Activated CD4-positive, alpha-beta T cell treated with anti-CD3 and anti-CD28 coated beads, Interleukin-2, amount 50 U/mL, for 16 hours (primary cell): ENCODE measurements around the gene GPR25.
A peak's percentile ranks its signal among the peaks of the same experiment; 100 is the strongest.

ENCODE experiments used
- DNase-seq: peaks from one replicate; pipeline ENCODE4 v3.0.0-alpha.2; 2020

Gene GPR25, protein sequence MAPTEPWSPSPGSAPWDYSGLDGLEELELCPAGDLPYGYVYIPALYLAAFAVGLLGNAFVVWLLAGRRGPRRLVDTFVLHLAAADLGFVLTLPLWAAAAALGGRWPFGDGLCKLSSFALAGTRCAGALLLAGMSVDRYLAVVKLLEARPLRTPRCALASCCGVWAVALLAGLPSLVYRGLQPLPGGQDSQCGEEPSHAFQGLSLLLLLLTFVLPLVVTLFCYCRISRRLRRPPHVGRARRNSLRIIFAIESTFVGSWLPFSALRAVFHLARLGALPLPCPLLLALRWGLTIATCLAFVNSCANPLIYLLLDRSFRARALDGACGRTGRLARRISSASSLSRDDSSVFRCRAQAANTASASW

DNA sequence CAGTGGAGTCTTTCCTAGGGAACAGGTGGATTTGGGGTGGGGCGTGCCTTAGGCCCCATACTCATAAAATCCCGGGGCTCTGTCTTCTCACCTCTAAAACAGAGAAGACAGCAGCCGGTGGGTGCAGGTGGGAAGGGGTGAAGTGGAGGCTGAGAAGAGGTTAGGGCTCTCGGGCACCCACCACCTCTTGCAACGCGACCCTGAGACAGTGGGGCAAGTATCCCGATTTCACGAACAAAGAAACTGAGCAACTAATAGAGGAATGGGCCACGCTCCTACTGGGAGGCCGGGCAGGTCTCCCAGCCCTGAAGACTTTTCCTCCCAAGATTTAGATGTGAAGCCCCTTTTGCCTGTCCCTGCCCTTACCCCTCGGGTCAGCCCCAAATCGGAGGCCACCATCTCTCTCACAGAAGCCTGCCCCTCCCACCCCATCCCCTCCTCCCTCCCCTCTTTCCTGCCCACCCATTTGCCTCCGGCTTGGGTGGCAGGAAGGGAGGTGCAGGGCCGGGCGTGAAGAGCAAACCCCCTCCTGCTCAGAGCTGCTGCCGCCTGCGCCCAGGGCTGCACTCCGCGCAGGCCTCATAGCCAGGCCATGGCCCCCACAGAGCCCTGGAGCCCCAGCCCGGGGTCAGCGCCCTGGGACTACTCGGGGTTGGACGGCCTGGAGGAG lies at the start of gene GPR25:
GPR25 (plus strand) TSS at position 536 of the 670 bp plus-strand sequence; CDS start at position 593, 57 bp downstream.
- no peak for DNase-seq

DNA sequence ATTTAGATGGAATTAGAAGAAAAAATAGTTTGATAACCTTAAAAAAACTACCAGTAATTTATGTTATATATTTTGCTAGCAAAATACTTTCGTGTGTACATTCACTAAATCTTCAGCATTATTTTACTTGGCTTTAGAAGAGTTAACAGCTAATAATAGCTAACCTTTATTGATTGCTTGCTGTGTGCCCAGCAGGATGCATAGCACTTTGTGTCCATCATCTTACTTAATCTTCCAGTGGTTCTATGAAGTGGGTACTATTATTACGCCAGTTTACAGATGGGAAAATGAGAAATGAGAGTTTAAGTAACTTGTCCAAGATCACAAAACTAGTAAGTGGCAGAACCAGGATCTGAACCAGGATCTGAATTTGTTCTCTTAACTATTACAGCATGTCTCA lies 41.7 kb upstream of the GPR25 start:
- DNase-seq = no peak

DNA sequence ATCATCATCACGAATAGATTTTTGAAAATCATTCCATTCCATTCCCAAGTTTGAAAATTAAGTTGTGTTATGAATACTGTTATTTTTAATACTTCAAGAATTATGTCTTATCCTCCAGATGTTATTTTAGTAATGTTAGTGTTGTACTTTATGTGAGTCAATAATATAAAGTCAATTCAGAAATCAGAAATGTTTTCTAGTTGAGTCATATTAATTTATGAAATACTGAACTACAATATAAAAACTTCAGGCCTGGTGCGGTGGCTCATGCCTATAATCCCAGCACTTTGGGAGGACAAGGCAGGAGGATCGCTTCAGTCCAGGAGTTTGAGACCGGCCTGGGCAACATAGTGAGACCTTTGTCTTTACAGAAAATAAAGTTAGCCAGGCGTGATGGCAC lies 38.4 kb upstream of the GPR25 start:
- no peak for DNase-seq

DNA sequence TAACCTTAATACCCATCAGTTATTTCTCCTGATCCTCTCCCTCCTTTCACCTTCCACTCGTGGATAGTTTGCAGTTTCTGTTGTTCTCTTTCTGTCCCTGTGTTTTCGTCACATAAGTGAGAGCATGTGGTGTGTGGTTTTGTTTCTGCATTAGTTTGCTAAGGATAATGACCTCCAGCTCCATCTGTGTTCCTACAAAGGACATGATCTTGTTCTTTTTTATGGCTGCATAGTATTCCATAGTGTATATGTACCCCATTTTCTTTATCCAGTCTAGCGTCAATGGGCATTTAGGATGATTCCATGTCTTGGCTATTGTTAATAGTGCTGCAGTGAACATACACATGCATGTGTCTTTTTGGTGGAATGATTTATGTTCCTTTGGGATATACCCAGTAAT lies 36.6 kb upstream of the GPR25 start:
- no peak for DNase-seq

DNA sequence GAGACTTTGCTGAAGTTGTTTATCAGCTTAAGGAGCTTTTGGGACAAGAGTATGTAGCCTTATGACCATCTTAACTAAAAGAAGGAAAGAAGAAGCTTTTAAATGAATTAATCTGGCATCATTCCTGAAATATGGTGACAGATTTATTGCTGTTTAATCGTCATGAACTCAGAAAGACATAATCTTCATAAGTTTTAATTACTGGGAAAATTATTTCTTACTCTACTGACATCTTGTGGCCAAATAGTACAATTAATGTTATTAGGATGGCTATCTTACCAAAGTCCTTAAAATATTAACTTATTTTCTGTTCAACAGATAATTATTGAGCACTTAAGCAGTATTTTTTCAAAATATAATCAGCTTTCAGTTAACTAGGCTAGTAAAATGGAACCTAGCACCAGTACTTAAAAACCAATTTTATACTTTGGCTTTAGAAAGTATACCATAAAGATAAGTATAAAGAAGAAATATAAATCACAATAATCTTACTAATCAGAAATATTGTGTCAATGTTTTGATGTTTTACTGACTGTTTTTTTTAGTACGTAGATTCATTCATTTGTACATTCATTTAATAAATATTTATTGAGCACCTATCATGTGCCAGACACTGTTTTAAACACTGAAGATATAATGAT lies 34.7 kb upstream of the GPR25 start:
- no peak for DNase-seq

DNA sequence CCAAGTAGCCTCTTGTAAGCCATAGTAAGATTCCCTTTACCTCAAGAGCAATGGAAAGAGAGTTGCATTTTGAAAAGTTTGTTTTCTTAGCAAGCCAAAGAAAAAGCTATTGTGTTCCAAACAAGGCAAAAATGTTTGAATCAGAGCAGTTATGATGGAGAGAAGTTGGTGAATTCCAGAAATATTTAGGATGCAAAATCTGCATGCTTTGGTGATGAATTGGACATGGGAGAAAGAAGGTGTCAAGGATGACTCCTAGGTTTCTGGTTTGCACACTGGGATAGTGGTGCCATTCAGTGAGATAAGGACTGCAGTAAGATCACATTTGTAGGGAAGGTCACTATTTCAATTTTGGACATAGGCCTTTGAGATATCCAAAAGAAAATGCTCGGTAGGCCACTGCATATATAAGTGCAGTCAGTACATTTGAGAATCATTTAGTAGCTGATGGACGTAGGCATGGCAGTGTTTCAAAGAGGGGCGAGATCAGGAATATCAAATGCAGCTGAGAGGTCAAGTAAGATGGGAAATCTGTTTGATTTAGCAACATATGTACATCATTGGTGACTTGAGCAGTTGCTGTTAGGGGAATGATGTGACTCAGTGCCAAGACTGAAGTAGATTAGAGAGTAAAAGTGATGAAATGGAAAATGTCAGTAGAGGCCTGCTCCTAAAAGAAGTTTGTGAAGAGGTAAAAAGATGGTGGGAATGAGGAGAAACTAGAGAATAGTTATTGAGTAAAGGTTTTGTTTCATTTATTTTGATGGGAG lies 33.9 kb upstream of the GPR25 start:
- DNase-seq = no peak

DNA sequence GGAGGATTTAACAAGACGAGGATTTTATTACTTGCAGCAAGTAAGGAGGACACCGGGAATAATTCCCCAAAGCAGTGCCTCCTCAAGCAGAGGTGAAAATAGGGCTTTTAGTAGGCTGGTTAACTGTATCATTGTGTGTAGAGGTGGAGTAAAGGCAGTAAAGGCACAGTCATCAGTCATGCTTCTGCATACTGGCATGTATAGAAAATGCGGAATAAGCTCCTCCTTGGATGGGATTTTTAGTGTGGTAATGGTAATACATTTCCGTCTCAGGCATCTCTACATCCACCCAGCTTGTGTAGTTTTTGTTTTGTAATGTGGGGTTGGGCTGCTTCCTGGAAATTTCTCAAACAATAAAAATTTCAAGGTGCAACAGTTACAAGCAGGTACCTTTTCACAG lies 27.4 kb upstream of the GPR25 start:
- DNase-seq = no peak

DNA sequence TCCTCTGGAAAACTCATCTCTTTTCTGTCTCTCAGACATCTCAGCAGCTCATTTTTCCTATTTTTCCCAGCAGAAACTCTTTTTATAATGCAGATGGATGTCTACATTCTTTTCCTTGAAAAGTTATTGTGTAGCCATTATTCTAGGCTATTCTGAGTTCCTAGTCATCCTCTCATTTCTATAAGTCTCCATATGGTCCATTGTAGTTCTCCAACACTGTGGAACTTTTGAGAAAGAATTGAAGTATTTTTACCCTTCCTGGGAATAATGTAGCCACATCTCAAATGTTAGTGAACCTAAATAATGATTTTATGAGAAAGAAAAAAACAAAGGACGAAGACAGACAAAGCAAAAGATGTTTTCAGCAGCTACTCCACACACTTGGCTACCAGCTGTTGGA lies 26.4 kb upstream of the GPR25 start:
- DNase-seq = no peak

DNA sequence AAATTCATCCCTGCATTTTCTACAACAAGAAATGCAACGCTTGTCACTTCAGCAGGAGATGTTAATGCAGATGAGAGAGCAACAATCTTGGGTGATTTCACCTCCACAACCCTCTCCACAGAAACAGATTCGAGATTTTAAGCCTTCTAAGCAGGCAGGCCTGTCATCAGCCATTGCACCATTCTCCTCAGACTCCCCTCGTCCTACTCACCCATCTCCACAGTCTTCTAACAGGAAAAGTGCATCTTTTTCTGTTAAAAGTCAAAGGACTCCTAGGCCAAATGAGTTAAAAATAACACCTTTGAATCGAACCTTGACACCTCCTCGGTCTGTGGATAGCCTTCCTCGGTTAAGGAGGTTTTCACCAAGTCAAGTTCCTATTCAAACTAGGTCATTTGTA lies 23.4 kb upstream of the GPR25 start:
- no peak for DNase-seq

DNA sequence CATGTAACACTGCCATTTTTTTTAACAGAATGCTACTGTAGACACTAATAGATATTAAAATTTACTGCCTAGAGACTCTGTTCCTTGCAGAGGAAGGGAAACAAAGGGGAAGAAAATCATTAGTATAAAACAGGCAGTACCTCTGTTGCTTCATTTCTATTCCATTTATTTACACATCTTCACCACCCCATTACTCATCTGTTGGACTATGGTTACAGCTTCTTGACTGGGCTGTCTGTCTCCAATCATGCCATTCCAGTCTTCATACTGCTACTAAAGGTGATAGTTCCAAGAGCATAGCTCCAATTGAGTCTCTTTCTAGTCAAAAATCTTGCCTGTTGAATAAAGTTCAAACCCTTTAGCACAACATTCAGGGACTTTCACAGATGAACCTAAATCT lies 22.2 kb upstream of the GPR25 start:
- no peak for DNase-seq

DNA sequence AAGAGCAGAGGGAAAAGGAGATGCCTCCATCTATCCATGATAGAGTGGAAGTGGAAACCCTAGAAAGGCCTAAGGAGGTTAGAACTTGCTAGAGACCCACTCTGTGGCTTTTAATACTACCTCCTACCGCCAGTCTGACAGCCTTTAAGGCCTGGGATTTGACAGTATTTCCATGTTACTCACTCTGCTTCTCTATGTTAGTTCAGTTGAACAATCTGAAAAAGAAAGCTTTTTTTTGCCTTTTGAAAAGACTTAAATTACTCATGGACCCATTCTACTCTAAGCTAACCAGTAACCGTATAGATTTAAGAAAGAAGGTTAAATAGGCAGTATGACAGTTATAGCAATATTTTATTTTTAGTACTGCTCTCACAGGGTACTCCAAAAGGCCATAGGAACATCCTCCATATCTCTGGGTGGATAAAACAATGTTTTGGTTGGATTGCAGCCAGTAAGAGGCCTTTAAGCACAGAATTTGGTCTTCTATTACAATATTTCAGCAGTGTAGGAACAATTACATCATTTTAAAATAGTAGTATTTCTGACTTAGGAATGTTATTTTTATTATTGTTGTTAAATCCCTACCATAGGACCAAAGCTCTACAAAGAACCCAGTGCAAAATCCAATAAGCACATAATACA lies 15.9 kb upstream of the GPR25 start:
- DNase-seq = no peak

DNA sequence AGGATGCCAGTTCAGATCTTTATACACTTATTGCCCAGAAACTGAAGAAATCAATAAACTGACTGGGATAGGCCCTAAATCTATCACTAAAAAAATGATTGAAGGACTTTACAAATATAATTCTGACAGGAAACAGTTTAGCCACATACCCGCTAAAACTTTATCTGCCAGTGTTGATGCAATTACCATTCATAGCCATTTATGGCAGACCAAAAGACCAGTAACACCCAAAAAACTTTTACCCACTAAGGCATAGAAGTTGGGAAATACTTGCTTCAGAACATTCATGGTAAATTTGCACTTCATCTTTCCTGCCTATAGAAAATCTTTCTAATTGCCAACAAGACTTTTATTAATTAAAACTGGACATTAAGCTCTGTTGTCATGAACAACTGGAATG lies 15.0 kb upstream of the GPR25 start:
- DNase-seq = no peak

DNA sequence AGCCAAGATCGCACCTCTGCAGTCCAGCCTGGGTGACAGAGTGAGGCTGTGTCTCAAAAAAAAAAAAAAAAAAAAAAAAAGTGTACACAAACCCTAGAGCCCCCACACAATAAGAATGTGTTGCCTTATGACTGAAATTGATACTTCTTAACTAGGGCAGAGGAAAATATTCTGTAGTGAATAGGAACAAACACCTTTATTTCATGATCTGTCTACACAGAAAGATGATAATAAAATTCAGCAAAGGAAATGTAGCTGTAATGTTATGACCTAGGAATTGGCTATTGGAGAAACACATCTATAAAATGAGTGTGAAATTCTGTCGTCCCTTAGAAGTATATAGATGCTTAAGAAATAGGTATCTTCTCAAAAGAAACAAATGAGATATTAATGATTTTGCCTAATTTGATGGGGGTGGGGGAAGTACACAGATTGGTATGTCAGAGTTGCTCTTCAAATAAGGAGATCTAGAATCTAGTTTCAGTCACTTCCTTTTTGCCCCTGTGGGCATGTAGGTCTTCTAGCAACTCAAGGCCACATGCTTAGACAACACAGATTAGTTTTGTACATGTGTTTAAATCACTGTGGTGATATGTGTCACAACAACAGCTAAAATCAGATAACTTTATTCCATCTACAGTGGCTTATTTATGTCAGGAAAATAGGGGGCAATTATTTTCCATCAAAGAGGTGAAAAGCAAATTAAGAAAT lies 10.7 kb upstream of the GPR25 start:
- DNase-seq = peak; percentile 23

DNA sequence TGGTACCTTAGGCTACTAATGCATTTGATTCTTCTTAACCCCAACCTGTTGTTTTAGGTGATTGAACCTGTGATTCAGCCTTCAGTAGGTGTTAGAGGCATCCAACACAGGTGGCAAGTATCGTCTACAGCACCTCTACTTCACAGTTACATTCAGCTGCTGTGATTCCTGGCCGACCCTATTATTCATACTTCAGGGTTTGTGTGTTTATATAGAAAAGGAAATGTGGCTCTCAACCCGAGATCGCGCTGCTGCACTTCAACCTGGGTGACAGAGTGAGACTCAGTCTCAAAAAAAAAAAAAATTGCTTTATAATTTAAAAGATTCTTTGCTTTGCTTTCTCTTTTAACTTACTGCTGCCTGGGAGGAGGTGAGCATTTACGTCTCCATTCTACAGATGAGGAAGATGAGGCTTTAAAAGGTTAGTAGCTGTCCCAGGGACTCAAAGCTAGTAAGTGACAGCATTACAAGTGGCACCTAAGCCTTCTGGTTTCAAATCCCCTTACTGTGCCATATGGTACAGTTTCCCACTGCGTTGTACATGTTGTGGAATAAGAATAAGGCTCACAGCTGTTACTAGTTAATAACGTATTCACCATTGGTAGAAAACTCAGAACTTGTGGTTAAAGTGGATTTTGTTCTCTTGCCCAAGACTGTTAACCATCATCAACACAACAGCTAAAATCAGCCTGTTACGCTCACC lies 9.9 kb upstream of the GPR25 start:
- DNase-seq = no peak

DNA sequence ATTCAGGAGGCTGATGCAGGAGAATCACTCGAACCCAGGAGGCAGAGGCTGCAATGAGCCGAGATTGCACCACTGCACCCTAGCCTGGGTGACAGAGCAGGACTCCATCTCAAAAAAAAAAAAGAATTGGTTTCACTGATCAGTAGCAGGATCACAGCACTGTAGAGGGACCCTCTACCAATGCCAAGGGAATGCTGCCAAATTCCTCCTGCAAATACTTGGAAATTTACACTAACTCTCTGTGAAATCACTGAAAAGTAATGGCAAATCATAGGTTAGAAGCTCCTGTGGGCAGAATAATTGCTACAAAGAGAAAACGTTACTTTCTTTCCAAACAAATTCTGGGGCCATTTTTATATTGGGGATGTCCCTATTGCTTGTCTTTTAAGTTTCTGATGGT lies 6.7 kb upstream of the GPR25 start:
- no peak for DNase-seq

DNA sequence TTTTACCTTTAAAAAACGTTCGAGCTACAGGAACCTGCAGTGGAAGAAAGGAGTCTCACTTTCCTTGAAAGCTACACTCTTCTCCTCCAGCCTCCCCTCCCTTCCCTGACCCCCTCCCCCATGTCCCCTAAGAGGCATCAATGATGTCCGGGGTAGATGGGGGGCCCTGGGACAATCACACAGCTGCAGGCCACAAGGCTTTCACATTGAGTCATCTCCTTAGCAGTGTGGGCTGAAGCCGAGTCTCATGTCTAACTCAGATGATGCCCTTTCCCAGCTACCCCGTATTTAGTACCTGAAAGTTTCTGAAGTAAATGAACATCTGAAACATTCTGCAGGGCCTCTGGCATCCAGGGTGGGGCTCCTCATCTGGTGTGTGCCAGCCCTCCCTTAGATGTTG lies 6.3 kb upstream of the GPR25 start:
- DNase-seq = peak; percentile 66

DNA sequence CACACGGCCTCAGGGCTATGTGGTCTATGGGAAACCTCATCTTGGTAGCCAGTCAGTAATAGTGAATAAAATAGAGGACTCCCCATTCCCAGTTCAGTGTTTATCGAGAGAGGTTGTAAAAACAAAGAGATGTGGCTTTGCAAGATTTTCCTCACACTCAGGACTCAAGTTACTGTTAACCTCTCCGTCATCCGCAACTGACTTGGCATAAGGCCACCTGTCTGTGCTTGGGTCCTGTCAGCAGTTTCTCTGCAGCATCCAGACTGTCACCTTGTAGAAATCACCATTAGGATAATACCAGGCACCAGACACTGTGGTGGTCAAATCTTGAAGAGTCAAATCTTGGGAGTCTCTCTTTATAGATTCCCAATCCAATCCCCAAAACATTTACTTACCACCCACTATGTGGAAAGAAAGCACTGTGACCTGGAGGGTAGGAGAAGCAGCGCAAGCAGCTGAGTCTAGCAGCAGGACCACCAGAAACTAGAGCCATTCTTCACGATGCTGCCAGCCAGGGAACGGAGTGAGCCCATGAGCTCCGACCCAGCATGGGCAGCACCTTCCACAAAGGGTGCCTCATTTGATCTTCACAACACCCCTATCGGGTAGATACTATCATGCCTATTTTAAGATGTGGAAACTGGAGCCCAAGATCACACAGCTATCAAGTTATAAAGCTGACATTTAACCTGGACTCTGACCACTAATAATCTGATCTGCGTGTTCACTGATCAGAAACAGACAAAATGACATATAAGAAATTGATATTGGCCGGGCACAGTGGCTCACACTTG lies 5.6 kb upstream of the GPR25 start:
- DNase-seq = no peak

DNA sequence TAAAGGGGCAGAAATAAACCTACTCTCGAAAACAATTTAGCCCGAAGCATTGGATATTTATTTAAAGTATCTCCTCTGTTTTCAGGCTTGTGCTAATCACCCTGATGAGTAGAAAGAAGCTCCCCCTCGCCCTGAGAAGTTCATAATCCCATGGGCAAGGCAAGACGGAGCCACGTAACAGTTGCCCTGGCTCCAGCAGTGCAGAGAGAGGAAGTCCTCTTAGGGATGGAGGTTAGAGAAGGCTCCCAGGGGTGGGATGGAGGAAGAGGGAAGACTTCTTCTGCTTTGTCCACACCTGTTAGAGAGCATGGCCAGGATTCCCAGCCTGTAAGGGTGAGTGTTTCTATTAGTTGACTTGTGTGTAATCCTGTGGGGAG lies 3.4 kb upstream of the GPR25 start:
- DNase-seq = no peak

DNA sequence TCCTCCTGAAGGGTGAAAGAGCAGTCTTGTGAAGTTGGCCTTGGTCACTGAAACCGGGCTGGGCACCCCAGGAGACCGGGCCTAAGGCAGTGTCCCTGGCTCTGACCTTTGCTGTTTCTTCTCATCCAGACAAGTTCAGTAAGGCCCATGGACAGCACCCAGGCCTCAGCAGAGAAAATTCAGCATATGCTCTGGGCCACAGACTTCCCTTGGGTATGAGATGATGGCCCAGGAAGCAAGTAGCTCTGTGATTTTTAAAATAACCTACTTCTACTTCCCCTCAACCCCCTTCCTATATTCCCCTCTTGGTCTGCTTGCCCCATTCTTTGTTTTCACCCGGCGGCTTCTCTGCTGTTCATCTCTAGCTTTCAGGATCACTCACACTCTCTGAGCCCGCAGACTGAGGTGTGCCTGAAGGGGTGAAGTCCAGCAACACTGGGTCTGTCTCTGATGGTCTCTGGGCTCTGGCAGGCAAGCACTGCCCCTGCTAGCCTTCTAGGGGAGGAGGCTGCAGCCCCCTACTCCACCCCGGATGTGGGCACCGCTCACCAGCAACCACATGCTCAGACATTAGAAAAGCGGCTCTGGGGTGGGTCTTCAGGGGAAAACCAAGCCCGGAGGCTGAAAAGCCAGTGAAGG lies 2.9 kb upstream of the GPR25 start:
- peak; percentile 81 for DNase-seq

DNA sequence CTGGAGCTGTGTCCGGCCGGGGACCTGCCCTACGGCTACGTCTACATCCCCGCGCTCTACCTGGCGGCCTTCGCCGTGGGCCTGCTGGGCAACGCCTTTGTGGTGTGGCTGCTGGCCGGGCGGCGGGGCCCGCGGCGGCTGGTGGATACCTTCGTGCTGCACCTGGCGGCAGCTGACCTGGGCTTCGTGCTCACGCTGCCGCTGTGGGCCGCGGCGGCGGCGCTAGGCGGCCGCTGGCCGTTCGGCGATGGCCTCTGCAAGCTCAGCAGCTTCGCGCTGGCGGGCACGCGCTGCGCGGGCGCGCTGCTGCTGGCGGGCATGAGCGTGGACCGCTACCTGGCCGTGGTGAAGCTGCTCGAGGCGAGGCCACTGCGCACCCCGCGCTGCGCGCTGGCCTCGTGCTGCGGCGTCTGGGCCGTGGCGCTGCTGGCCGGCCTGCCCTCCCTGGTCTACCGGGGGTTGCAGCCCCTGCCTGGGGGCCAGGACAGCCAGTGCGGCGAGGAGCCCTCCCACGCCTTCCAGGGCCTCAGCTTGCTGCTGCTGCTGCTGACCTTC lies 412 bp downstream of the GPR25 start:
- no peak for DNase-seq
